HEK293T (cell line): Measurements from ENCODE around the gene SLTM.
"Not testable (repeated sequence)": the region's sequence is repeated elsewhere in the genome, so short reads cannot be mapped to it uniquely, and the experiment has no call there.

Experiments
- CTCF ChIA-PET: fragments of 350-600 bp; formaldehyde crosslinking; extraction: SDS; loops from one replicate; lab custom pipeline; 2021; ENCODE audit warnings: antibody characterized with exemption, inconsistent platforms; lab: Yijun Ruan, JAX
- POLR2A ChIA-PET: fragments of 350-600 bp; formaldehyde crosslinking; extraction: SDS; loops from one replicate; lab custom pipeline; 2020; ENCODE audit warnings: antibody characterized with exemption, inconsistent platforms; lab: Yijun Ruan, JAX
- DNase-seq: peaks from one replicate; pipeline ENCODE4 v3.0.0; 2012; ENCODE audit warnings: mixed read lengths; ENCODE audit errors: extremely low spot score
- ARNT ChIP-seq: fragments of 450-650 bp; IDR thresholded peaks from 2 replicates; pipeline ENCODE4 v1.6.1; 2017; ENCODE audit warnings: mild to moderate bottlenecking
- BHLHE40 ChIP-seq: fragments of 450-650 bp; IDR thresholded peaks from 2 replicates; pipeline ENCODE4 v1.6.1; 2016; ENCODE audit warnings: mild to moderate bottlenecking, moderate library complexity, borderline replicate concordance
- CTBP1 ChIP-seq: fragments of 450-650 bp; IDR thresholded peaks from 2 replicates; pipeline ENCODE4 v1.6.1; 2016; ENCODE audit warnings: borderline replicate concordance
- ELF4 ChIP-seq: fragments of 450-650 bp; IDR thresholded peaks from 2 replicates; pipeline ENCODE4 v1.6.1; 2017; ENCODE audit warnings: antibody characterized with exemption
- FOXA1 ChIP-seq: fragments of 450-650 bp; IDR thresholded peaks from 2 replicates; pipeline ENCODE4 v1.6.1; 2016; ENCODE audit warnings: mild to moderate bottlenecking
- FOXK2 ChIP-seq: fragments of 450-650 bp; IDR thresholded peaks from 2 replicates; pipeline ENCODE4 v1.6.1; 2016; ENCODE audit warnings: mild to moderate bottlenecking
- FOXM1 ChIP-seq: fragments of 450-650 bp; IDR thresholded peaks from 2 replicates; pipeline ENCODE4 v1.6.1; 2017; ENCODE audit warnings: mild to moderate bottlenecking, borderline replicate concordance
- HDGF ChIP-seq: fragments of 450-650 bp; IDR thresholded peaks from 2 replicates; pipeline ENCODE4 v1.6.1; 2017; ENCODE audit warnings: antibody characterized with exemption, borderline replicate concordance
- L3MBTL2 ChIP-seq: fragments of 450-650 bp; conservative IDR thresholded peaks from 2 replicates; pipeline ENCODE4 v1.6.1; 2016; ENCODE audit warnings: mild to moderate bottlenecking
- LEF1 ChIP-seq: fragments of 450-650 bp; IDR thresholded peaks from 2 replicates; pipeline ENCODE4 v1.6.1; 2017; ENCODE audit warnings: mild to moderate bottlenecking, borderline replicate concordance
- NFRKB ChIP-seq: fragments of 450-650 bp; IDR thresholded peaks from 2 replicates; pipeline ENCODE4 v1.6.1; 2016; ENCODE audit warnings: mild to moderate bottlenecking, moderate library complexity
- SP1 ChIP-seq: fragments of 450-650 bp; IDR thresholded peaks from 2 replicates; pipeline ENCODE4 v1.6.1; 2017
- SUZ12 ChIP-seq: fragments of 450-650 bp; IDR thresholded peaks from 2 replicates; pipeline ENCODE4 v1.6.1; 2016; ENCODE audit warnings: mild to moderate bottlenecking
- TARDBP ChIP-seq: fragments of 450-650 bp; IDR thresholded peaks from 2 replicates; pipeline ENCODE4 v1.6.1; 2016
- ZNF384 ChIP-seq: fragments of 450-650 bp; IDR thresholded peaks from 2 replicates; pipeline ENCODE4 v1.6.1; 2016
- TF ChIP-seq, protein P1 (sequence below): fragments of 450-650 bp; IDR thresholded peaks from 2 replicates; pipeline ENCODE4 v1.6.1; 2016

Gene SLTM

DNA sequence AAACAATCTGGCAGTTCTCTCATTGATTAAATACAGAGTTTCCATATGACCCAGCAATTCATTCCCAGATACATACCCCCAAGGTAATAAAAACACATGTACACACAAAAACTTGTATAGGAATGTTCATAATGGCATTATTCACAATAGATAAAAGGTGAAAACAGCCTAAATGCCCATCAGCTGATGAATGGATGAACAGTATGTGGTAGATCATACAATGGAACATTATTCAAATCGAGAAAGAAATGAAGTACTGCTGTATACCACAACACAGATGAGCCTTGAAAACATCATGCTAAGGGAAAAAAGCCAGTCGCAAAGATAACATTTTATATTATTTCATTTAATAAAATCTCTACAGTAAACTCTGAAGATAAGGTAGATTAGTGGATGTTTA is 71.2 kb downstream of the SLTM start:
- ChIA-PET POLR2A (no interaction called here), CTCF (interaction anchor here (0.9 kb wide), 1 partner anchor 38 kb away, joined by 3 read pairs; no protein-coding TSS in a partner anchor)
- TF ChIP-seq FOXM1 (no peak), FOXK2 (no peak), BHLHE40 (no peak), ARNT (no peak), L3MBTL2 (no peak), CTBP1 (no peak), FOXA1 (no peak), ZNF384 (no peak), TARDBP (no peak), HDGF (no peak), SUZ12 (no peak), LEF1 (no peak), NFRKB (no peak), ELF4 (no peak), SP1 (no peak)
- TF ChIP-seq, protein P1, sequence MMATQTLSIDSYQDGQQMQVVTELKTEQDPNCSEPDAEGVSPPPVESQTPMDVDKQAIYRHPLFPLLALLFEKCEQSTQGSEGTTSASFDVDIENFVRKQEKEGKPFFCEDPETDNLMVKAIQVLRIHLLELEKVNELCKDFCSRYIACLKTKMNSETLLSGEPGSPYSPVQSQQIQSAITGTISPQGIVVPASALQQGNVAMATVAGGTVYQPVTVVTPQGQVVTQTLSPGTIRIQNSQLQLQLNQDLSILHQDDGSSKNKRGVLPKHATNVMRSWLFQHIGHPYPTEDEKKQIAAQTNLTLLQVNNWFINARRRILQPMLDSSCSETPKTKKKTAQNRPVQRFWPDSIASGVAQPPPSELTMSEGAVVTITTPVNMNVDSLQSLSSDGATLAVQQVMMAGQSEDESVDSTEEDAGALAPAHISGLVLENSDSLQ, result no peak
- no peak for DNase-seq

DNA sequence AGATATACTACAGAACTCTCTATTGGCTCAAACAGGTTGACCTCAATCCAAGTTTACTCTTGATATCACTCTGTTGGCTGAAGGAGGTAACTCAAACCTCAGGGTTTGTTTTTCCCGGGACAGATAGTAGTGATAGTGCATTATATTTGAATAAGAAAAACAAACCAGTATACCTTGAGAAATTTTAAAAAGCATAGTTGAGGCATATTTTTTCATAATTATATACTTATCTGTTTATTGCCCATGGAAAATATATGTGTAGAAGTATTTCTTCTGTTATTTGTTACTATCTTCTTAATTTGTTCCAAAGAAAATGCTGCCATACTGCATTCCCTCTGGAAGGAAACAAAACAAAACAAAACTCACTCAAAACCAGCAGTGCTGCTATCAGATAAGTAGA is 76.9 kb downstream of the SLTM start:
- POLR2A ChIA-PET, result not testable (repeated sequence)

DNA sequence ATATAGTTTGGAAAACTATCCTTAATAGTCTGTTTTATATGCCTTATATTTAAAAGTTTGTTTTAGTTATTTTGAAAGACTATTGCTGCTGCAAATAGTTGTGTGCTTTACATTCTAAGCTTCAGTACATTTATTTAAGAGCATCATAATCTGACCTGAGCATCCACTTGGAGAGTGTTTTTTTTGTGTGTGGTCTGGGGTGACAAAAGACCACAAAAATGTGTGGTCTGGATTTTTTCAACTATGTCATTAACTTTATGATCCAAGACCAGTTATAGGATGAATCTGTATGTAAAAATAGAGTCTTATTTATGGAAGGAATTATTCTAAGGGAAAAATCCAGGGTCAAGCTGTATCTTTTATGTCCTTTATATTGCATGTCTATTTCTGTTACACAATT is 77.4 kb downstream of the SLTM start:
- TF ChIP-seq ARNT, result no peak
- no peak for TF ChIP-seq ZNF384
- no peak for TF ChIP-seq TARDBP
- TF ChIP-seq SUZ12, result no peak
- TF ChIP-seq L3MBTL2, result no peak
- TF ChIP-seq, protein P1, result no peak
- no peak for TF ChIP-seq LEF1
- TF ChIP-seq BHLHE40, result no peak
- TF ChIP-seq CTBP1, result no peak
- no peak for TF ChIP-seq NFRKB
- TF ChIP-seq FOXA1, result no peak
- no peak for TF ChIP-seq ELF4
- TF ChIP-seq FOXM1, result no peak
- no peak for TF ChIP-seq SP1
- TF ChIP-seq FOXK2, result no peak
- no peak for TF ChIP-seq HDGF
- DNase-seq, result no peak
- ChIA-PET CTCF (no interaction called here), POLR2A (no interaction called here)

More for the DNA sequence above, 76.9 kb downstream of the SLTM start:
- DNase-seq, CTCF ChIA-PET: not testable (repeated sequence)

DNA sequence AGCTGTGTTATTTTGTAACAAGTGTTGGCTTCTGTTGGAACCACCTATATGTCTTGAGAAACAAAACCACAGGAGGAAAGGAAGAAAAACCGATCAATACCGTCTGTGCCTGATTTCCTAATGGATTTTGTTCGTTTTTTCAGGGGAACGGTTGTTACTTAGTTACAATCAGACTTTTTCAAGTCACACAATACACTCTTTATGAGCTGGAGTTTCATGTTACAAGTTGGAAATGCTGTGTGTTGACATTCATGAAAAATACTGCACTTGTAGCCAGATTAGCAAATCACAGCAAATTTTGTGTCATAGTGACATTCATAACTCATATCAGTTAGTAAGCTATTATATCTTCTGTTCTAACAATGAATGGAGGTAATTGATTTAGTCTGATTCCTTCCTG is 78.9 kb downstream of the SLTM start:
- CTCF ChIA-PET, result interaction anchor here (0.6 kb wide), 1 partner anchor 170 kb away, joined by 8 read pairs; no protein-coding TSS in a partner anchor
- POLR2A ChIA-PET, result interaction anchor here (1.0 kb wide), 1 partner anchor 105 kb away, joined by 3 read pairs; the partner anchor contains the start of gene ADAM10
- TF ChIP-seq ELF4, result no peak
- no peak for TF ChIP-seq TARDBP
- no peak for TF ChIP-seq L3MBTL2
- TF ChIP-seq FOXM1, result no peak
- TF ChIP-seq, protein P1, result no peak
- no peak for DNase-seq

DNA sequence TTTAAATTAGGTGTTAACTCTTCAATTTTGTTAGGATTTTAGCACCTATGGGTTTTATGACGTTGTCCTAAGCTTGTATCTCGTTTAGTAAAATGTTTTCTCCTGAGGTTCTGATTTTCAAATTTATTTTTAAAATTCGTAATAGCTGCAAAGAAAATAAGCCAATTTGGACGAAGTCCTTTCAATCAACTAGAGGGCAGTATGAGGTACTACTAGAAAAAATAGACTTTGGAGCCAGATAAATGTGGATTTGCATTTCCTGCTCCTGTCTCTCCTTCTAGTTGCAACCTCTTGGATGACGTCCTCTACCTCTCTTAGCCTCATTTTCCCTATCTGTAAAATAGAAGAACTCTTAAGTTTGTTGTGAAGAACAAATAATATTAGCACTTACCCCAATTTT is 81.1 kb downstream of the SLTM start:
- CTCF ChIA-PET, result interaction anchor here (0.6 kb wide), 1 partner anchor 95 kb away, joined by 4 read pairs; no protein-coding TSS in a partner anchor
- DNase-seq, result no peak
- POLR2A ChIA-PET, result no interaction called here
- TF ChIP-seq BHLHE40 (no peak), FOXA1 (no peak), SUZ12 (no peak)

DNA sequence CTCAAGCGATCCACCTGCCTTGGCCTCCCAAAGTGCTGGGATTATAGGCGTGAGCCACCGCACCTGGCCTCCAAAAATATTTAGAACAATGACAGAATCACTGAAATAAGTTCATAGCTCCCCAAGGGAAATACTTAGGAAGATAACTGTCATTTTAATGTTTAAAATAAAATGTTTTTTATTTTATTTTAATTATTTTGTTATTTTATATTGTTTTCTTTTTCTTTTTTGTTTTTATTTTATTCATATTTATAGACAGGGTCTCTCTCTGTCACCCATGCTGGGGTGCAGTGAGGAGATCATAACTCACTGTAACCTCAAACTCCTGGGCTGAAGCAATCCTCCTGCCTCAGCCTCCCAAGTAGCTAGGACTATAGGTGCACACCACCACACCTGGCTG is 82.3 kb downstream of the SLTM start:
- POLR2A ChIA-PET, CTCF ChIA-PET, DNase-seq: not testable (repeated sequence)

DNA sequence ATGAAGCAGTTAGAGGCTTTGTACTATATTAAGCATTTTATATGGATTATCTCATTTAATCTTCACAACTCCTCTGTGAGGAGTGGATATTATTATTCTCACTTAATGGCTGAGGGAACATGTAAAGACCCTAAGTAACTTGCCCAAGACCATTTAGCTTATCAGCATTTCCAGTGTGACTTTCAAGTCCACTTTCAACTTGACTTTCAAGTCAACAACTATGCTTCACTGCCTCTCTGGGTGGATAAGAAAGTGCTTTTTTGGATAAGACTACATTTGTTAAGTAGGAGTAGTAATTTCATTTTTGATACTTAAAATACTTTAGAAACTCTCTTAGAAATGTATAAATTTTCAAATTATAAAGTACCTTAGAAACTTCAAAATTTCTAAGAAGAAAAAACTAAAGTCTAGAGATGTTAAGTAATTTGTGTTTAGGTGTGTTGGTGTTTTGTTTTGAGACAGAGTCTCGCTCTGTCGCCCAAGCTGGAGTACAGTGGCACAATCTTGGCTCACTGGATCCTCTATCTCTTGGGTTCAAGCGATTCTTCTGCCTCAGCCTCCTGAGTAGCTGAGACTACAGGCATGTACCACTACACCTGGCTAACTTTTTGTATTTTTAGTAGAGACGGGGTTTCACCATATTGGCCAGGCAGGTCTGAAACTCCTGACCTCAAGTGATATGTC is 90.6 kb downstream of the SLTM start:
- DNase-seq, result no peak
- POLR2A ChIA-PET, result no interaction called here

More for the DNA sequence above, 90.6 kb downstream of the SLTM start:
- CTCF ChIA-PET, result no interaction called here
- no peak for TF ChIP-seq NFRKB
